Right lung (tissue), 5 donors: ENCODE measurements around the gene CRHR1. TPM values are rescaled to one million over a fixed set of nuclear protein-coding genes. Genes with fewer than 3 reads are reported as not detected.

Experiments
- DNase-seq, 2 donors: peaks; one replicate each; pipeline ENCODE4 v3.0.0-alpha.2; 2013
- polyA plus RNA-seq, 5 donors: library from polyadenylated mRNA; unstranded; fragments of 120-200 nt; gene quantifications; one replicate each; pipeline versions ENCODE4 v1.2.1 to v1.2.3, GENCODE V29; 2013; ENCODE audit warnings: inconsistent platforms in 1 of 5, low replicate concordance in 1 of 5; ENCODE audit not compliant: insufficient read length in 5 of 5, insufficient read depth in 1 of 5

The CRHR1 gene
- polyA plus RNA-seq, 5 donors: 0.17 TPM; not detected in 4

- no peak for DNase-seq
These were observed 5.8 kb downstream of the CRHR1 start for GRCh38 chr17:45789874-45790273.

- no peak for DNase-seq
These were observed 6.3 kb downstream of the CRHR1 start for GRCh38 chr17:45790296-45790922.

GRCh38 chr17:45791041-45791582, 7.0 kb downstream of the CRHR1 start:
- DNase-seq: no peak

GRCh38 chr17:45791935-45792334, 7.8 kb downstream of the CRHR1 start:
- DNase-seq: no peak

- no peak for DNase-seq
These were observed 8.3 kb downstream of the CRHR1 start for GRCh38 chr17:45792437-45792836.

- DNase-seq: no peak
These were observed 9.1 kb downstream of the CRHR1 start for GRCh38 chr17:45792995-45793755.

GRCh38 chr17:45793999-45794540, 9.9 kb downstream of the CRHR1 start:
- no peak for DNase-seq

- no peak for DNase-seq
These were observed 10.7 kb downstream of the CRHR1 start for GRCh38 chr17:45794840-45795239.

- DNase-seq: no peak
These were observed 16.7 kb downstream of the CRHR1 start for GRCh38 chr17:45800816-45801215.

GRCh38 chr17:45801421-45801820, 17.3 kb downstream of the CRHR1 start:
- no peak for DNase-seq

GRCh38 chr17:45808845-45809244, 24.7 kb downstream of the CRHR1 start:
- DNase-seq: no peak

GRCh38 chr17:45809499-45809898, 25.4 kb downstream of the CRHR1 start:
- DNase-seq: no peak

- DNase-seq: no peak
These were observed 28.0 kb downstream of the CRHR1 start for GRCh38 chr17:45812102-45812501.

GRCh38 chr17:45813048-45813725, 29.1 kb downstream of the CRHR1 start:
- DNase-seq: no peak

- DNase-seq: no peak
These were observed 30.8 kb downstream of the CRHR1 start for GRCh38 chr17:45814622-45815606.

- DNase-seq: no peak
These were observed 31.6 kb downstream of the CRHR1 start for GRCh38 chr17:45815752-45816151.

GRCh38 chr17:45818041-45818440, 33.9 kb downstream of the CRHR1 start:
- no peak for DNase-seq

- no peak for DNase-seq
These were observed 34.6 kb downstream of the CRHR1 start for GRCh38 chr17:45818699-45819098.

GRCh38 chr17:45819632-45820031, 35.5 kb downstream of the CRHR1 start:
- DNase-seq: no peak

- no peak for DNase-seq
These were observed 36.1 kb downstream of the CRHR1 start for GRCh38 chr17:45820052-45820780.
